HG03139 (cell line): ENCODE data around the gene BSPRY.

Source experiments
- ATAC-seq: cut with Tn5 transposase; IDR thresholded peaks from one replicate; pipeline ENCODE4 v1.9.1; 2021; ENCODE audit not compliant: unreplicated experiment

The BSPRY gene

DNA sequence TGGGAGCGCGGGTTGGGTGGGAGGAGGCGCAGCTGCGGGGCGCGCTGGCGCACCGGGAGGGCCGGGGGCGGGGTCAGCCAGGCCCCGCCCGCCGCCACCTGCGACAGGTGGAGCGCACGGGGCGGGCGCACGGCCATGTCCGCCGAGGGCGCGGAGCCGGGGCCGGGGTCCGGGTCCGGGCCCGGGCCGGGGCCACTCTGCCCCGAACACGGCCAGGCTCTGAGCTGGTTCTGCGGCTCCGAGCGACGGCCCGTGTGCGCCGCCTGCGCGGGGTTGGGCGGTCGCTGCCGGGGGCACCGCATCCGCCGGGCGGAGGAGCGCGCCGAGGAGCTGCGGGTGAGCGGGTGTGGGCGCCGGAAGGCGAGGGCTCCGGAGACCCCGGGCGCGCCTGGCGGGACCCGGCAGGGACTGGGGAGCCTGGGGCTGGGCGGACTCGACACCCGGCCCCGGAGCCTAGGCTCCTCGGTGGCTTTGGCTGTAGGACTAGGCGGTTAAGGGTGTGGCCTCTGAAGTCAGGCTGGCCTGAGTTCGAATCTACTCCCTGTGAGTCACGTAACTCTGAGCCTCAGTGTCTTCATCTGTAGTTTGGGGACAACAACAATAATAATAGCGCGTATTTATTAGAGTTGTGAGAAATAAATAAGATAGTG is at the start of gene BSPRY:
Gene BSPRY (plus strand): TSS at position 97 of the 650 bp plus-strand sequence. CDS start 39 bp downstream, at position 136.
- no peak for ATAC-seq

DNA sequence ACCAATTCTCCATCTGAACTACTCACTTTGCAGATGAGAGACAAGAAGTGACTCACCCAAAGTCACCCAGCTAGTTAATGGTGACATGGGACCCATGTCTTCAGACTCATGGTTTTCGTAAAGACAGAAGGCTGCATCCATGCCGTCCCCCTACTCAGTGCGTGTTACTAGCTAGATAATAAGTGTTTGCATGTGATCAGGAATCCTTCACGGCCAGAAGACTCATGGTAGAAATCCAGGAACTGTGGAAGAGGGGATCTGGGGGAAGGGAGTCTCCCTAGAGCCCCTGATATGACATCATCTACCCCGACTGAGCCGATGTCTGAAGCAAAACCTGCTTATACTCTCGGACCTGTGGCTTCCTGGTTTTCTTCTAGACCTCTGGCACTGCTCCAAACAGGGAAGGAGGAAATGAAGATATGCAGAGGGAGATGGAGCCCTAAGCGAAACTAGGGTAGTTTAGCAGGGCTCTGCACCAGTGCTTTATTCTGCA is 49.5 kb upstream of the BSPRY start:
- no peak for ATAC-seq

DNA sequence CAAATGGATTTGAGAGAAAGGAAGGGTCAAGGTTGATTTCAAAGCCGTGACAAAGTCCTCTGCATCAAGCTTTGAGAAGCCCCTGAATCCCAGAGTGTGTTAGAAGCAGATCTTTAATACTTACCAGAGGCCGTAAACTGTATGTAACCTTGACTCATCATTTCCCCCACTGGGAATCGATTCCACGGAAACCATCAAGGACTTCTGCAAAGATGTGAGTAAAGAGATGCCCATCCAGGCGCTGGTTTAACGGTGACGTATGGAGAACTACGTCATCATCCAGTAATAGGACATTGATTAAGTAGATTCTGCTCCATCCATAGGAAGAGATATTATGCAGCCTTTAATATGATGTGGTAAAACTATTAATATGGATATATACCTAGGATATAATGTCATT is 47.8 kb upstream of the BSPRY start:
- no peak for ATAC-seq

DNA sequence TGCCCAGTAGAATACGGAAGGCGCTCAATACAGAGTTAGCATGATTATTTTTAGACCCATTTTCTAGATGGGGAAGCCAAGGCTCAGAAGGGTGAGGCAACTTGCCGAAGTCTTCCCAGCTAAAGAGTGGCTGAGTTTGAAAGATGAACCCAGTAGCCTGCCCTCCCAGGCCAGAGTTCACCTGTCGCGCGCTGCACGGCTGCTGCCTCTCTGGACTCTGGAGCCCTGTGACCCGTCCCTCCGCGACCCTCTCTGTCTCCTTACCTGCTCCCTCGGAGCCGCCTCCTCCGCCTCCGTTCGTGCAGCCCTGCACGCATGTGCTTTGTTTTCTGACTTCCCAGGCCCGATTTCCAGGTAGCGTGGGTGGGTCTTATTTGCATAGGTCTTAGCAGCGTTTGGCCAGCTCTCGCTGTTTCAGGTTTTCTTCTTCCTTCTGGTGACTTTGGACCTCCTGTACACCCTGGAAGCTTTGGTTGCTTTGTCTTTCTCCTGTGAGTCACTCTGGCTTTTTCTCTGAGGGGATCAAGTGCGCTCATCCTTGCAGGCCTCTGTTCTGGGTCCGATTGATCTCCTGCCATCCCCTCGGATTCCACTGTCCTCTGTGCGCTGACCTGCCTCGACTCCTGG is 46.4 kb upstream of the BSPRY start, which contains the start of gene RNF183:
Gene RNF183 (minus strand): TSS at position 585 of the 627 bp plus-strand sequence. CDS start 5,192 bp downstream, outside the sequence.
- no peak for ATAC-seq

DNA sequence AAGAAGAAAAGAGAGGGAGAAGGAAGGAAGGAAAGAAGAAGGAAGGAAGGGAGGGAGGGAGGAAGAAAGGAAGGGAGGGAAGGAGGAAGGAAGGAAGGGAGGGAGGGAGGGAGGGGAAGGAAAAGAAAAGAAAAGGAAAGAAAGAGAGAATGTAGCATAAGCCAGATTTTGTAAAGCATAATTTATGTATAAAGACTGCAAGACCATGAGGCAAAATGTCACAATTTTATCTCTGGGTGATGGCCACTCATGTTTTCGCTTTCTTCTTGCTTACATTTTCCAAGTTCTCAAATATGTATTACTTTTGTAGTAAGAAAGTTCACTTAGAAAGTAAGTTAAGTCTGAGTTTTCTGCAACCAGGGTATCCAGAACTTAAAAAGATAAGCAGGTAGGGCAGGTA is 42.8 kb upstream of the BSPRY start:
- ATAC-seq: no peak

DNA sequence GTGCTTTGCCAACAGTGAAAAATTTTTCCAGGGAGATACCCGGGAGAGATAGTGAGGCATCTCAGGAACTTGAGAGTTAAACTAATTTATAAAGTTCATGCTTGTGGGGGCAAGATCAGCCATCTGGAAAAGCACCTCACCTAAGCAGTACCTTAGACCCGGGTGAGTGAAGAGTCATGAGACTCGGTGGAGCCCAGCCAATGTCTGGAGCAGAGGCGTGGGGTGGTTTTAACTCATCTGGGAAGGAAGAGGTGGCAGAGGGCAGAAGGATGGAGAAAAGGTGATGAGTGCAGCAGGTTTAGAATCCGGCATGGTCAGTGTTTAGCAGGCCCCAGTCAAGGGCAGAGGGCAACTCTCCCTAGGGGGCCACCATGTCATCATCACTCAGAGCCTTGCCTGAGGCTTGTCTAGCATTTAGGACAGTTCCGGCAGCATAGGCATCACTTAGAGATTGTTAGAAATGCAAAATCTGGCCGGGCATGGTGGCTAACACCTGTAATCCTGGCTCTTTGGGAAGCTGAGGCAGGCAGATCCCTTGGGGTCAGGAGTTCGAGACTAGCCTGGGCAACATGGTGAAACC is 41.9 kb upstream of the BSPRY start:
- no peak for ATAC-seq

DNA sequence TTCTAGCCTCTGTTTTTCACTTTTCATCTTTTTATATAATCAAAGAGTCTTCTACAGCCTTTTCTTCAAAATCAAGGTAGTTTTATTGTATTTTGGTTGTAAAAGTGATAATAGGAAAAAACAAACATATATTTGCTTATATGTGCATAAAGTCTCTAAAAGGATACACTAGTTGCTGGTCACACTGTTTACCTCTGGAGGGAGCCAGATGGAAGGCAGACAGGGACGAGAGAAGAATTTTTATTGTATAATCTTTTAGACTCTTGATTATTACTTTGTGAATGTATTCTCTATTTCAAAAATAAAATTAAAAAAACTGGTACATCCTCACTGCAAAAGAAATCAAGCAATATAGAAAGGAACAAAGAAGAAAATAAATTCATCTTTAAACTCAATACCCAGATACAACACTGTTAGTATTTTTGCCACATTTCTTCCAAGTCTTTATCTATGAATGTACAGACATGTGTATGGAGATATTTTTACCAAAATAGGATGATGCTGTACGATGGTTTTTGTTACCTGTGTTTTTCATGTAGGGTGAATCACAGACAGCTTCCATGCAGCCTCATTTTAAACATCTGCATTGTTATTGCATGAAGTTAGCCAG is 40.0 kb upstream of the BSPRY start:
- ATAC-seq: no peak

DNA sequence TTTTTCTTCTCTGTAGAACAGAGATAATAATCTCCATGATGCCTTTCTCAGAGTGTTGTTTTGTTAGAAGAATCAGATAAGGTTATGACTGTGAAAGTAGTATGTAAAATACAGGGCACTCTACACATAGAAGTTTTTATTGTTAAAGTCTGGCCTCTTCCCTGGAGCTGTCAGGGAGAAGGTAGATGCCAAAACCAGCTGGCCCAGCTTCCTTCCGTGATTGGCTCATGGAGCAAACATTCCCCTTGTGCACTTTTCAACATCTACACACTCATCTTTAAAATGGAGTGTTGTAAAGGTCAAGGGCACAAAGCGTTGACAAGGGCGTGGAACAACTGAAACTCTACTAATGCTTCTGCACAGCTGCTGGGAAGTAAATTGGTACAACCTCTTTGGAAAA is 38.8 kb upstream of the BSPRY start:
- no peak for ATAC-seq

DNA sequence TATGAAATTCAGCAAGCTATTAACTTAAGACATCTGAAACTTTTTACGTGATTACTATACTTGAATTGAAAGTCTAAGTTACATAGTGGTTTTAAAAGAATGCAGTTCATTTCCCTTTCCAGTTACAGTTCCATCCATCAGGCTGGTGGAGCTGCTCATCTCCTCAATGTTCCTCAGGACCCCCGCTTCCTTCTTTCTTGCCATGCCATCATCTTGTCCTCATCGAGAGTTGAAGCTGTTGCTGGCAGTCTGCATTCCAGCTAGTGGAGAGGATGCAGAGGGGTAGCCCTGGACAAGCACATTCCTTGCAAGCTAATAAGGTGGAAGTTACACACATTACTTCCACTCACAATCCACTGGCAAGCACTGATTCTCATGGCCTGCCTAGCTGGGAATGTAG is 37.4 kb upstream of the BSPRY start:
- no peak for ATAC-seq

DNA sequence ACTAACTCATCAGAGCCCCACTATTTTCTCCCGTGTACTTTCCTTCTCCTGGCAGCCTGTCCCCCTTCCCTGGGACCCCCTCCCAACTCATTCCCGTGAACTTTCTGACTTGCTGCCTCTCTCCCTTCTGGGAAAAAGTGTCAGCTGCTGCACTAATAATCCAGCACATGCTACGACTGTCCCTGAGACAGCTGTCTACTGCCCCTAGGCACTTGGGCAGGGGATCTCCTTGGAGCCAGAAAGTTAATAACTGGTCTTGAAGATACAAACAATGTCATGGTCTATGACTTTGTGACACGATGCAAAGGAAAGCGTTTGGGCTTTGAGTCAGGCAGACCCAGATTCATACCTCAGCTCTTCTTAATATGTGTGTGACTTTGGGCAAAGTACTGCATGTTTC is 36.1 kb upstream of the BSPRY start:
- ATAC-seq: no peak

DNA sequence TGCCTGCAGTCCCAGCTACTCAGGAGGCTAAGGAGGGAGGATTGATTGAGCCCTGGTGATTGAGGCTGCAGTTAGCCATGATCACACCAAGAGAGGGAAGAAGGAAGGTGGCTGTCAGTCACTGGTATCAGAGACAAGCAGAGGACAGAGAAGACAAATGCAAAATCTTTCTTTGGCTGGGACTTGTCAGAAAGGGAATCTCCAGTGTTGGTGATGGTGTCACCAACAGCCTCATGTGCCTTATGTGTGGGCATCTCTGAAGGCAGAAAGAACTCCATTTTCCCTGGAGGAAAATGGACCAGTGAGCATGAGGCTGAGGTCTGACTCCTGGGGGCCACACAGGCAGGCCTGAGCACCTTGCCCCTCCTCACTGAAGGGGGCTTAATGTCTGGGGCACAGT is 34.1 kb upstream of the BSPRY start:
- no peak for ATAC-seq

DNA sequence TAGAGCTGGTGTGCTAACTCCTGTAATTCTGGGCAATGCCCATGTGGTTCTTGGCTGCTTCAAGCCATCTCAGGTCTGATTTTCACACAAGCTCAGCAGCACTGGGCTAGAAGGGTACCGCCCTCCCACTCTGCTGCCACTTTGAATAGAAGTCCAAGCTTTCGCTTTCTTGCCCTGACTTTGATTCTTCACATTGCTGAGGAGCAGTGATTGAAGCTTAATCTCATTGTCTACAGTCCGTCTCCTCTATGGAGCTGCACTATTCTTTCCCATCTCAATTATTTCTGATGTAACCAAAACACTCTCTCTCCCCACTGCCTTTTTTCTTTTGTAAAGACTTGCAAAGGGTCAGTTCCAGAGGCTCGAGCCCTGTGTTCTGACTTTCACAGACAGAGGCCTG is 33.3 kb upstream of the BSPRY start:
- no peak for ATAC-seq

DNA sequence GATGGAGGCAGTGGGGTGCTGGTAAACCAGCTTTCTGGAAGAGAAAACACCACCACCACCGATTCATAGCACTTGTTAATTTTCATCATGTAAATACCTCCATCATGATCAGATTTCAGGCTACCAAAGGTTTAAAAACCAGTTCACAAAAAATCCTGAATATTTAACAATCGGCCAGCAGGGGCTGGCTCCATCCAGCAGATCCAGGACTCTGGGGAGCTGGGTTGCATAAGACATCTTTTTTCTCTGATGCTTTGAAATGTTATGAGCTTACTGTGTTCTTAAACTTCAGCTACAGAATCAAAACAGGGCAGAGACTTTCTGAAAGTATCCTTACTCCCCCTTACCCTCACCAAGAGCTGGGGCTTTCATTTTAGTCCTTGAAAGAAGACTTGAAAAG is 31.6 kb upstream of the BSPRY start:
- no peak for ATAC-seq

DNA sequence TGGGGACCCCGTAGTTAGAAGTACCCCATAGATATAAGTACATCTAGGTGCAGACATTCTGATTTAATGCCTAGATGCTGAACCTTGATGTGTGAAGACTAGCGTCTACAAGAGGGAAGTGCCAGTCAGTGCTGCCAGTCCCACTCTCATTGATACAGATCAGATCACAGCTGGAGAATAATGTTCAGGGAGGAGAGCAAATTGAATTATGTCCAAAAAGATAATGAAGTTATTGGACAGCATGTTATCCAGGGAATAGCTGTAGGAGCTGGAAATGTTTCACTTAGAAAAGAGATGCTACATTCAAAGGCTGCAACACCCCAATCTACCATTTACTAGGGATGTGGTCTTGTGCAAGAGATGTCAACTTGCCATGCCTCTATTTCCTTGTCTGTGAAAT is 30.3 kb upstream of the BSPRY start:
- ATAC-seq: no peak

DNA sequence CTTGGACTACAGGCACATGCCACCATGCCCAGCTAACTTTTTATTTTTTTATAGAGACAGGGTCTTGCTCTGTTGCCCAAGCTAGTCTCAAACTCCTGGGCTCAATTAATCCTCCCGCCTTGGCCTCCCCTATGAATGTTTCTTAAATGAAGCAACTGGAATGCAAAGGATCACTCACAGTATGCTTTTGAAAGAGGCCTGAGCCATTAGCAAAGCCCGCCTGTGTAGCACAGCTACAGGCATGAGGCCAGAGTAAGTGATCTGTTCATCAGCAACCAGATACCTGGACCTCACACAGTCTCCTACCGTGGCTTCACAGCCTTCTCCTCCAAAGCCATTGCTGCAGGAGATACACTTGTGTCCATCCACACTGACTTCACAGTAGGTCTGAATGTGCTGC is 29.3 kb upstream of the BSPRY start:
- ATAC-seq: no peak

DNA sequence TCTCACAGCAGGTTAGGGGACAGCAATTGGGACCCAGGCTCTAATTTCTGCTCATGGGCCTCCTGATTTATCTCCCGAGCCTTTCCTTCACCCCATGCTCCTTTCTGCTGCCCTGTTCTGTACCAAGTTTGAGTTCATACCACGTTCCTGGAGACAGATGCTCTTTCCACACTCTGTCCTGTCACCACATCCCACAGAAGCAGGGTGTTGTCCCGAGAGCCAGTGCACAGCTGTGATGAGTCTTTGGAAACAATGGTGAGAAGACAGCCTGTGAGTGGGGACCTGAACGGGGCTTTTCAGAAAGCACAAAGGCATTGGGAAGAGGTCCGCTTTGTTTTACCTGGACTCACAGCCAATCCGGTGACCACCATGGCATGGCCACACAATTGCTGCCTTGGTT is 26.7 kb upstream of the BSPRY start:
- no peak for ATAC-seq

DNA sequence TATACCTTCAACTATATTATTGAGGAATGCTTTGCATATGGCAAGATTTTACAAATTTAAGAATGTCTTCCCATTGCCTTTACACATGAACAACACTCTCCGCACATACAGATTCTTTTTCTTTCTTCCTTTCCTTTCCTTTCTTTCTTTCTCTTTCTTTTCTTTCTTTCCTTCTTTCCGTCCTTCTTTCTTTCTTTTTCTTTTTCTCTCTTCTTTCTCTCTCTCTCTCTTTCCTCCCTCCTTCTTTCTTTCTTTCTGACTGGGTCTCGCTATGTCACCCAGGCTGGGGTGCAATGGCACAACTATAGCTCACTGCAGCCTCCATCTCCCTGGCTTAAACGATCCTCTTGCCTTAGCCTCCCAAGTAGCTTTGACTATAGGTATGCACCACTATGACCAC is 23.1 kb upstream of the BSPRY start:
- no peak for ATAC-seq

DNA sequence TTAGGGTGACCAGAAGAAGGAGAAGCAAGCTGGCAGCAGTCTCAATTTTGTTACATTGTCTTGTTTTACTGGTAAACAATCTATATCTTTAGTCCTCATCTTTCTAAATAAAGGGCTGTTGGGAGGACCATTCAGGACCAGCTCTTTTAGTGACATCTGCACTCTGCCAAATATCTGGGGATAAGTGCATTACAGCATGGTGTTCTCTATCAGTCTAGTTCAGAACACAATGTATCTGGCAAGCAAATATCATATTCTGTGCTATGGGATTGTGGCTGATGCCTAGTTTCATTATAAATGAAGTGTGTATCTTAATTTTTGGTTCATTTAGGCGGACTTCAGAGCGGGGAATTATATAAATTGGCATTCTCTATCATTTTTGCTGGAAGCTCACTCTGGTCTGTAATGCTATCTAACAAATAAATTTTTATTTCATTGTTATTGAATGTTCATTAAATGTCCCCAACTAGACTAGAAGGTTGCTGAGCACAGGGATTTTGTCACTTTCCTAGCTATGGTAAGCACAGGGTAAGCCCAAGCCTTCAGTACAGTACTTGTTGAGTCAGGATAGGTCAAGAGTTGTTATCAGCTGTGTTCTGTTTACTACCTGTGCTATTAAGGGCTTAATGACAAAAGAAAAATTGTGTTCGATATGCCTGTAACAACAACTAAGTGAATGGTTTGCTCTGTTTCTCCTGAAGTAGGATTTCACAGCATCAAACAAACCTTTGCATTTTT is 21.1 kb upstream of the BSPRY start:
- ATAC-seq: no peak

DNA sequence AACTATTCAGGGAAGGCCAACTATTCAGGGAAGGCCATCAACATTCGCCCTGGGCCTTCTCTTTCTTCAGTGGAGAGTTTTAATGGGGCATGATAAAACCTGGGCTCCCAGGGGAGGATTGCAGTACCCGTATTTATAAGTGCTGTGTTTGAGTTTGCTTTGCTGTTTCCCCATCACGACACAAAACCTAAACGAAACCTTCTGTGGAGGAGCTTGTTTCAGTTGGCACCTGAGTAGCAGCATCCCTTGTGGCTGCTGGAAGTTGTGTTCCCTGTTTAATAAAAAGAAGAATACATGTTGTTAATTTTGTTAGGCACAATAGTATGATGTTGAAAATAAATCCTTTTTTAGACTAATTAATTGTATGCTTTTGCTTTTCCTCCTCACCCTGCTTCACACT is 17.6 kb upstream of the BSPRY start:
- no peak for ATAC-seq

DNA sequence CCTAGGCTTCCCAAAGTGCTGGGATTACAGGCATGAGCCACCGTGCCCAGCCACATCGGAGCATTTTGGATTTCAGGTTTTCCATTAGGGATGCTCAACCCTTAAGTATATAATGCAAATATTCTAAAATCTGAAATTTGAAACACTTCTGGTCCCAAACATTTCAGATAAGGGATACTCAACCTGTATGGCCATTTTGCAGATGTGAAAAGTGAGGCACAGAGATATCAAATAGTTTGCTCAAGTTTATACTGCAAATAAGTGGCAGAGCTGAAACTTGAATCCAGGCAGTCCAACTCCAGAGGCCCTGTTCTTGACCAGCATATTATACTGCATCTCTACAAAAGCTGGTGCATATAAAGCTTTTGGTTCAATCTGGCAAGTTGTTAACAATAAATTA is 11.6 kb upstream of the BSPRY start:
- ATAC-seq: no peak

DNA sequence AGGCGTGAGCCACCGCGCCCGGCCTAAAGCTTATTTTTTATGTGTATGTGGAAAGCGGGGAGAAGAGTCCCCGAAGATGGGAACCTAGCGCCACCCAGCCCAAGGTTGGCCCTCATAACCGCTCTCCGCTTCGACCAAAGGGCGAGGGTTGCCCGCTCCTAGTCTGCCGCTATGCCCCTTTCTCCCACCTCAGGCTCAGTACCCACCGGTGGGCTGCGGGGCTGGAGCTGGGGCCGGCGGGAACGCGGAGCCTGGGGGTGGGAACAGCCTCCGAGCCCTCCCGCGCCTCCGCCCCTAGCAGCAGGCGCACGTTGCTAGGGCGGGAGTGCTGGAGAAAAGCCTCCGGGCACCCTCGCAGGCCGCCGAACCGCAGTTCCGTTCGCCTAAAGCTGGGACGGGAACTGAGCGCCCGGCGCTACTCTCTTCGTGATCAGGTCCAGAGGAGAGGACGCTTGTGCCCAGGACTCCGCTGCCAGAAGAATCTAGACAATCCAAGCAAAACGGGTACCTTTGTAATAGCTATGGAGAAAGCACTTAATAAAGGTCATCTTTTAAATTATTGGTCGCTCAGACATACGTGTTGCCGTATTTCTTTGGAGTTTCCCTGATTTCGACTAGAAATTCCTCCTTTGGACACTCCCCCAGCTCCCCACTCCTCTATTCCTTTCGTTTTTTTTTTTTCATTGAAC is 9.2 kb upstream of the BSPRY start, which contains the start of gene WDR31:
Gene WDR31 (minus strand): TSS at position 265 of the 689 bp plus-strand sequence. CDS start 8,253 bp downstream, outside the sequence.
- ATAC-seq: peak; percentile 97
